HCT116 (cell line): ENCODE results near the gene CADPS. TPM values are rescaled to one million over a fixed set of nuclear protein-coding genes. Genes with fewer than 3 reads are reported as not detected.

Experiments
- ATAC-seq: fragments of 200-7000 bp; cut with Tn5 transposase; 2 replicates; pipeline ENCODE4 v1.9.1; 2020; ENCODE audit warnings: mild to moderate bottlenecking, moderate library complexity
- BruUV-seq: library from RNA; stranded (reverse); fragments of 400-500 nt; replicated peaks from 2 replicates; lab custom pipeline; 2021; lab: Mats Ljungman, UMichigan
- CTCF ChIA-PET: fragments of 300-600 bp; sonication (Branson Sonifier 250); formaldehyde crosslinking; loops from one replicate; lab custom pipeline; 2021; ENCODE audit warnings: antibody characterized with exemption; lab: Charles Lee
- POLR2A ChIA-PET: fragments of 300-600, 350-600 bp; sonication (Branson Sonifier 250); formaldehyde crosslinking; loops from one replicate; lab custom pipeline; 2021; ENCODE audit warnings: antibody characterized with exemption; lab: Charles Lee
- RAD21 ChIA-PET, 2 experiments: fragments of 300-600 bp; sonication (Branson Sonifier 250); formaldehyde crosslinking; loops; one replicate each; lab custom pipeline; 2023; ENCODE audit warnings: low total read pairs in 2 of 2; ENCODE audit not compliant: uncharacterized antibody in 2 of 2, unreplicated experiment in 2 of 2, low non-redundant PET in 1 of 2; lab: Charles Lee
- DNase-seq: peaks from one replicate; pipeline ENCODE4 v3.0.0-alpha.2; 2010; ENCODE audit warnings: low read depth, low spot score
- H2AFZ ChIP-seq: fragments of 200-600 bp; shearing (Covaris generic), sonication (generic); 2 replicates; pipeline ENCODE4 v1.6.1; 2017; ENCODE audit warnings: low read depth, mixed run types, mixed read lengths, antibody characterized with exemption, low read length; ENCODE audit not compliant: poor library complexity, severe bottlenecking
- H3K27ac ChIP-seq: 2 replicates; pipeline ENCODE4 v1.5.1; 2012; ENCODE audit warnings: low read depth, low read length
- H3K27me3 ChIP-seq: fragments of 200-600 bp; sonication (generic); 2 replicates; pipeline ENCODE4 v1.6.1; 2016; ENCODE audit warnings: mixed run types, low read length, mixed read lengths; ENCODE audit not compliant: insufficient read depth
- H3K36me3 ChIP-seq, 2 experiments: fragments of 200-500 bp in 1 of 2; fragments of 200-600 bp in 1 of 2; sonication (Bioruptor generic) in 1 of 2; sonication (generic) in 1 of 2; 2 replicates each; pipeline versions ENCODE4 v1.5.1 to v1.6.1; 2014 to 2016; ENCODE audit warnings: low read length in 2 of 2, inconsistent platforms in 1 of 2, mixed read lengths in 1 of 2, mixed run types in 1 of 2; ENCODE audit not compliant: insufficient read depth in 2 of 2, control insufficient read depth in 1 of 2
- H3K4me1 ChIP-seq, 2 experiments: fragments of 200-600 bp in 1 of 2; sonication (generic) in 1 of 2; 2 replicates each; pipeline versions ENCODE4 v1.5.1 to v1.6.1; 2012 to 2017; ENCODE audit warnings: low read length in 2 of 2, inconsistent platforms in 1 of 2, mild to moderate bottlenecking in 1 of 2, mixed read lengths in 1 of 2, mixed run types in 1 of 2, moderate library complexity in 1 of 2; ENCODE audit not compliant: insufficient read depth in 2 of 2, control insufficient read depth in 1 of 2
- H3K4me2 ChIP-seq: fragments of 200-600 bp; sonication (generic); 2 replicates; pipeline ENCODE4 v1.6.1; 2017; ENCODE audit warnings: mixed run types, low read length, mixed read lengths
- H3K4me3 ChIP-seq, 2 experiments: fragments of 200-600 bp in 1 of 2; sonication (generic) in 1 of 2; replicated peaks in 1 of 2; 2 replicates each; pipeline ENCODE4 v1.5.1; 2011 to 2016; ENCODE audit warnings: low read length in 2 of 2, control low read depth in 1 of 2, low read depth in 1 of 2, mild to moderate bottlenecking in 1 of 2, mixed read lengths in 1 of 2, mixed run types in 1 of 2
- H3K79me2 ChIP-seq: fragments of 200-600 bp; sonication (generic); 2 replicates; pipeline ENCODE4 v1.6.1; 2017; ENCODE audit warnings: mild to moderate bottlenecking, mixed run types, low read length, moderate library complexity, mixed read lengths; ENCODE audit not compliant: insufficient read depth
- H3K9ac ChIP-seq: fragments of 200-600 bp; sonication (generic); 2 replicates; pipeline ENCODE4 v1.6.1; 2016; ENCODE audit warnings: low read length, mixed read lengths
- H3K9me2 ChIP-seq: fragments of 200-600 bp; sonication (generic), shearing (Covaris generic); 2 replicates; pipeline ENCODE4 v1.6.1; 2017; ENCODE audit warnings: mixed run types, mild to moderate bottlenecking, moderate library complexity; ENCODE audit not compliant: insufficient read depth
- H3K9me3 ChIP-seq, 2 experiments: fragments of 200-500 bp in 1 of 2; fragments of 200-600 bp in 1 of 2; sonication (Bioruptor generic) in 1 of 2; sonication (generic) in 1 of 2; 2 replicates each; pipeline ENCODE4 v1.6.1; 2014 to 2017; ENCODE audit warnings: low read length in 2 of 2, mixed read lengths in 2 of 2, inconsistent platforms in 1 of 2, low read depth in 1 of 2, mild to moderate bottlenecking in 1 of 2, mixed run types in 1 of 2, moderate library complexity in 1 of 2; ENCODE audit not compliant: control insufficient read depth in 1 of 2, insufficient read depth in 1 of 2
- H4K20me1 ChIP-seq: fragments of 200-600 bp; sonication (generic), shearing (Covaris generic); 2 replicates; pipeline ENCODE4 v1.6.1; 2017; ENCODE audit warnings: mixed run types, mild to moderate bottlenecking, moderate library complexity; ENCODE audit not compliant: insufficient read depth
- ATF3 ChIP-seq: IDR thresholded peaks from 2 replicates; pipeline ENCODE4 v1.6.1; 2012
- CBX3 ChIP-seq: IDR thresholded peaks from 2 replicates; pipeline ENCODE4 v1.6.1; 2012; ENCODE audit warnings: low read depth
- EZH2 ChIP-seq: fragments of 200-600 bp; sonication (generic); IDR thresholded peaks from 2 replicates; pipeline ENCODE4 v1.6.1; 2017; ENCODE audit warnings: antibody characterized with exemption, mixed run types
- FOSL1 ChIP-seq: IDR thresholded peaks from 2 replicates; pipeline ENCODE4 v1.6.1; 2012; ENCODE audit warnings: low read depth
- MAX ChIP-seq: IDR thresholded peaks from 2 replicates; pipeline ENCODE4 v1.6.1; 2012
- POLR2A ChIP-seq: IDR thresholded peaks from 2 replicates; pipeline ENCODE4 v1.7.0; 2011; ENCODE audit warnings: borderline replicate concordance; ENCODE audit not compliant: insufficient read depth, insufficient read length; ENCODE audit errors: extremely low read depth
- POLR2AphosphoS5 ChIP-seq: IDR thresholded peaks from 2 replicates; pipeline ENCODE4 v1.6.1; 2011; ENCODE audit warnings: mild to moderate bottlenecking, low read depth, low read length, moderate library complexity
- RAD21 ChIP-seq: IDR thresholded peaks from 2 replicates; pipeline ENCODE4 v1.6.1; 2012; ENCODE audit warnings: low read depth, mild to moderate bottlenecking
- SP1 ChIP-seq: IDR thresholded peaks from 2 replicates; pipeline ENCODE4 v1.6.1; 2012; ENCODE audit warnings: low read depth
- SRF ChIP-seq: IDR thresholded peaks from 2 replicates; pipeline ENCODE4 v1.6.1; 2012; ENCODE audit warnings: low read depth
- YY1 ChIP-seq: IDR thresholded peaks from 2 replicates; pipeline ENCODE4 v1.6.1; 2011; ENCODE audit warnings: low read length, low read depth, moderate library complexity, mild to moderate bottlenecking; ENCODE audit not compliant: insufficient replicate concordance; ENCODE audit errors: extremely low read depth
- ZFX ChIP-seq: fragments of 450-650 bp; IDR thresholded peaks from 2 replicates; pipeline ENCODE4 v1.6.1; 2017
- ZNF274 ChIP-seq: fragments of 200-500 bp; sonication (Bioruptor generic); IDR thresholded peaks from 2 replicates; pipeline ENCODE4 v1.6.1; 2014; ENCODE audit warnings: mild to moderate bottlenecking, low read depth, low read length, inconsistent platforms
- intact Hi-C: fragments of 100-400 bp; cut with micrococcal nuclease; formaldehyde crosslinking; loops from 2 replicates; pipeline ENCODE4 v1.10.0; 2022
- total RNA-seq: library from RNA; stranded (reverse); gene quantifications from one replicate; pipeline ENCODE4 v1.2.1, GENCODE V29; 2021; ENCODE audit not compliant: unreplicated experiment
- TF ChIP-seq, protein P1 (sequence below): IDR thresholded peaks from 2 replicates; pipeline ENCODE4 v1.6.1; 2011; ENCODE audit warnings: mild to moderate bottlenecking, low read length, moderate library complexity; ENCODE audit not compliant: insufficient replicate concordance; ENCODE audit errors: extremely low read depth
- TF ChIP-seq, protein P2 (sequence below): IDR thresholded peaks from 2 replicates; pipeline ENCODE4 v1.6.1; 2012; ENCODE audit warnings: low read depth

CADPS gene
- total RNA-seq, 1 experiment from 2014 or later: not detected

GRCh38 chr3:62805580-62806277 is 69.5 kb downstream of the CADPS start:
- Histone ChIP-seq H3K79me2 (no peaks in the 10 kb centered on the region), H3K9me2 (no peaks in the 10 kb centered on the region), H3K27me3 (0 out of 2 replicates have a peak, but pooled peaks cover 2% of the 10 kb centered on the region), H3K9me3 (no peaks in the 10 kb centered on the region), H3K4me1 (no peaks in the 10 kb centered on the region), H2AFZ (no peak overlapping the region), H3K4me3 (no peak overlapping the region), H3K4me2 (no peak overlapping the region), H3K9ac (no peak overlapping the region), H4K20me1 (no peaks in the 10 kb centered on the region), H3K27ac (no peak overlapping the region), H3K36me3 (no peaks in the 10 kb centered on the region)
- CTCF ChIA-PET: interaction anchor here (0.6 kb wide), 1 partner anchor 139 kb away, joined by 4 read pairs; no protein-coding TSS in a partner anchor
- RAD21 ChIA-PET: no interaction called here
- BruUV-seq: no TSS peak
- ATAC-seq (no peak), DNase-seq (no peak)
- intact Hi-C loops: no loop called here
- POLR2A ChIA-PET: no interaction called here
- TF ChIP-seq POLR2AphosphoS5 (no peak), EZH2 (no peak), YY1 (no peak), SRF (no peak), CBX3 (no peak), MAX (no peak), ATF3 (no peak), SP1 (no peak), FOSL1 (no peak), RAD21 (no peak), ZFX (no peak), POLR2A (no peak), ZNF274 (no peak)
- TF ChIP-seq, protein P1, sequence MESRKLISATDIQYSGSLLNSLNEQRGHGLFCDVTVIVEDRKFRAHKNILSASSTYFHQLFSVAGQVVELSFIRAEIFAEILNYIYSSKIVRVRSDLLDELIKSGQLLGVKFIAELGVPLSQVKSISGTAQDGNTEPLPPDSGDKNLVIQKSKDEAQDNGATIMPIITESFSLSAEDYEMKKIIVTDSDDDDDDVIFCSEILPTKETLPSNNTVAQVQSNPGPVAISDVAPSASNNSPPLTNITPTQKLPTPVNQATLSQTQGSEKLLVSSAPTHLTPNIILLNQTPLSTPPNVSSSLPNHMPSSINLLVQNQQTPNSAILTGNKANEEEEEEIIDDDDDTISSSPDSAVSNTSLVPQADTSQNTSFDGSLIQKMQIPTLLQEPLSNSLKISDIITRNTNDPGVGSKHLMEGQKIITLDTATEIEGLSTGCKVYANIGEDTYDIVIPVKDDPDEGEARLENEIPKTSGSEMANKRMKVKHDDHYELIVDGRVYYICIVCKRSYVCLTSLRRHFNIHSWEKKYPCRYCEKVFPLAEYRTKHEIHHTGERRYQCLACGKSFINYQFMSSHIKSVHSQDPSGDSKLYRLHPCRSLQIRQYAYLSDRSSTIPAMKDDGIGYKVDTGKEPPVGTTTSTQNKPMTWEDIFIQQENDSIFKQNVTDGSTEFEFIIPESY: no peak
- TF ChIP-seq, protein P2, sequence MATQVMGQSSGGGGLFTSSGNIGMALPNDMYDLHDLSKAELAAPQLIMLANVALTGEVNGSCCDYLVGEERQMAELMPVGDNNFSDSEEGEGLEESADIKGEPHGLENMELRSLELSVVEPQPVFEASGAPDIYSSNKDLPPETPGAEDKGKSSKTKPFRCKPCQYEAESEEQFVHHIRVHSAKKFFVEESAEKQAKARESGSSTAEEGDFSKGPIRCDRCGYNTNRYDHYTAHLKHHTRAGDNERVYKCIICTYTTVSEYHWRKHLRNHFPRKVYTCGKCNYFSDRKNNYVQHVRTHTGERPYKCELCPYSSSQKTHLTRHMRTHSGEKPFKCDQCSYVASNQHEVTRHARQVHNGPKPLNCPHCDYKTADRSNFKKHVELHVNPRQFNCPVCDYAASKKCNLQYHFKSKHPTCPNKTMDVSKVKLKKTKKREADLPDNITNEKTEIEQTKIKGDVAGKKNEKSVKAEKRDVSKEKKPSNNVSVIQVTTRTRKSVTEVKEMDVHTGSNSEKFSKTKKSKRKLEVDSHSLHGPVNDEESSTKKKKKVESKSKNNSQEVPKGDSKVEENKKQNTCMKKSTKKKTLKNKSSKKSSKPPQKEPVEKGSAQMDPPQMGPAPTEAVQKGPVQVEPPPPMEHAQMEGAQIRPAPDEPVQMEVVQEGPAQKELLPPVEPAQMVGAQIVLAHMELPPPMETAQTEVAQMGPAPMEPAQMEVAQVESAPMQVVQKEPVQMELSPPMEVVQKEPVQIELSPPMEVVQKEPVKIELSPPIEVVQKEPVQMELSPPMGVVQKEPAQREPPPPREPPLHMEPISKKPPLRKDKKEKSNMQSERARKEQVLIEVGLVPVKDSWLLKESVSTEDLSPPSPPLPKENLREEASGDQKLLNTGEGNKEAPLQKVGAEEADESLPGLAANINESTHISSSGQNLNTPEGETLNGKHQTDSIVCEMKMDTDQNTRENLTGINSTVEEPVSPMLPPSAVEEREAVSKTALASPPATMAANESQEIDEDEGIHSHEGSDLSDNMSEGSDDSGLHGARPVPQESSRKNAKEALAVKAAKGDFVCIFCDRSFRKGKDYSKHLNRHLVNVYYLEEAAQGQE: no peak
